ENCODE data around the gene GIT1.

Gene GIT1

DNA sequence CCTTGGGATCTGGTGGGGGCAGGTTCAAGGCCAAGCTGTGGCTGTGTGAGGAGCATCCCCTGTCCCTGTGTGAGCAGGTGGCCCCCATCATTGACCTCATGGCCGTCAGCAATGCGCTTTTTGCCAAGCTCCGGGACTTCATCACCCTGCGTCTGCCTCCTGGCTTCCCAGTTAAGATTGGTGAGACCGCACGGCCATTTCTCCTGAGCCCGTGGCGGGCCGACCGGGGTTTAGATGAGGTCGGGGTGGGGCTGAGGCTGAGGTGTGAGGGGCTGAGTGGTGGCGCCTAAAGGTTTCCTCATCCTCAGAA is 22.6 kb upstream of the GIT1 start:
- DNase-seq (ENCODE audit: low read depth): no peak
- TF ChIP-seq, protein P1, sequence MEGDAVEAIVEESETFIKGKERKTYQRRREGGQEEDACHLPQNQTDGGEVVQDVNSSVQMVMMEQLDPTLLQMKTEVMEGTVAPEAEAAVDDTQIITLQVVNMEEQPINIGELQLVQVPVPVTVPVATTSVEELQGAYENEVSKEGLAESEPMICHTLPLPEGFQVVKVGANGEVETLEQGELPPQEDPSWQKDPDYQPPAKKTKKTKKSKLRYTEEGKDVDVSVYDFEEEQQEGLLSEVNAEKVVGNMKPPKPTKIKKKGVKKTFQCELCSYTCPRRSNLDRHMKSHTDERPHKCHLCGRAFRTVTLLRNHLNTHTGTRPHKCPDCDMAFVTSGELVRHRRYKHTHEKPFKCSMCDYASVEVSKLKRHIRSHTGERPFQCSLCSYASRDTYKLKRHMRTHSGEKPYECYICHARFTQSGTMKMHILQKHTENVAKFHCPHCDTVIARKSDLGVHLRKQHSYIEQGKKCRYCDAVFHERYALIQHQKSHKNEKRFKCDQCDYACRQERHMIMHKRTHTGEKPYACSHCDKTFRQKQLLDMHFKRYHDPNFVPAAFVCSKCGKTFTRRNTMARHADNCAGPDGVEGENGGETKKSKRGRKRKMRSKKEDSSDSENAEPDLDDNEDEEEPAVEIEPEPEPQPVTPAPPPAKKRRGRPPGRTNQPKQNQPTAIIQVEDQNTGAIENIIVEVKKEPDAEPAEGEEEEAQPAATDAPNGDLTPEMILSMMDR (IDR thresholded peaks at IDR 0.05; ENCODE audit: low read depth, low read length, missing control alignments): no peak
- in situ Hi-C loops (cut with HindIII; ENCODE audit: low sequenced_read_pairs): no loop called here
- H3K4me3 ChIP-seq (ENCODE audit: low read depth, low read length): no peak overlapping the region

DNA sequence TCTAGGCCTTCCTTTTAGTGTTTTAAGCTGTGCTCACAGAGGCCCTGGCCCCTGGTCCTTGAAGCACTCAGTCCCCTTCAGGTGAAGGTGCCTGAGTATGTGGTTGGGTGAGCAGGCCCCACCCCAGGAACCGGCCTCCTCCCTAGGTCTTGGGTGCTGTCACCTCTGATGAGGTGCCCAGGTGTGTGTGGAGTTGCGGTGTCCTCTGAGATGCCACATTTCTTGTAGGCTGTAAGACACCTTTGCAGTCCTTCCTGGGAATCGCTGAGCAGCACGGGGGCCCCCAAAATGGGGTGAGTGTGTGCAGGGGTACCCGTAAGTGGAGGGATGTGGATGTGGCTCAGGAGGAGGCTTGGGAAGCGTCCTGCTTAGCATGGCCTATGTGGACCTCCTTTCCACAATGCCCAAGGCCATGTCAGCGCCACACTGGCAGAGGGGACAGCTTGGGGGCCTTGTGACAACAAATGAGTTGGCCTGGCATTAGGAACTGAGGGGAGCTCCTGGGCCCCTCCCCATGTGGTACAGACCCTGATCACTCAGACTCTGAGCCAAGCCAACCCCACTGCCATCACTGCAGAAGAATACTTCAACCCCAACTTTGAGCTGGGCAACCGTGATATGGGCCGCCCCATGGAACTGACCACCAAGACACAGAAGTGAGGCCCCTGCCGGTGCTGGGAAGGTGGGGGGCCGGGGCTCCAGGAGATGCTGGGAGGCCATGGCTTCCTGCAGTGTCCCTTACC is 22.1 kb upstream of the GIT1 start:
- TF ChIP-seq, protein P1 (IDR thresholded peaks at IDR 0.05; ENCODE audit: low read depth, low read length, missing control alignments): no peak
- H3K4me3 ChIP-seq (ENCODE audit: low read depth, low read length): no peak overlapping the region
- no peak for DNase-seq (ENCODE audit: low read depth)
- in situ Hi-C loops (cut with HindIII; ENCODE audit: low sequenced_read_pairs): no loop called here

DNA sequence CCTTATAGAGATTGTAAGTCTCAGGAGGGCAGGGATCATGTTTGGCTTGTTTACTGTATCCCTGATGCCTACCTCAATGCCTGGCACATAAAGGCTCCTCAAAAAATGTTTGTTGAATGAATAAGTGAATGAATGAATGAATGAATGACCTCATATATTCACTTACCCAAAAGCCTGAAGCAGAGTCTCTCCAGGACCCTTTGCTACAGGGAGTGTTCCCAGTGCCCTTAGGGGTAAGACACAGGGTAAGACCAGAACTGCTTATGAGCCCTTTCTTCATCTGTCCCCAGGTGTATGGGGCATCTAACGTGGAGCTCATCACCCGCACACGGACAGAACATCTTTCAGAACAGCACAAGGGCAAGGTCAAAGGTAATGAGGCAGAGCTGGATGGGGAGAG is 20.9 kb upstream of the GIT1 start:
- in situ Hi-C loops (cut with HindIII; ENCODE audit: low sequenced_read_pairs): no loop called here
- no peak for DNase-seq (ENCODE audit: low read depth)
- H3K4me3 ChIP-seq (ENCODE audit: low read depth, low read length): no peak overlapping the region
- TF ChIP-seq, protein P1 (IDR thresholded peaks at IDR 0.05; ENCODE audit: low read depth, low read length, missing control alignments): no peak

DNA sequence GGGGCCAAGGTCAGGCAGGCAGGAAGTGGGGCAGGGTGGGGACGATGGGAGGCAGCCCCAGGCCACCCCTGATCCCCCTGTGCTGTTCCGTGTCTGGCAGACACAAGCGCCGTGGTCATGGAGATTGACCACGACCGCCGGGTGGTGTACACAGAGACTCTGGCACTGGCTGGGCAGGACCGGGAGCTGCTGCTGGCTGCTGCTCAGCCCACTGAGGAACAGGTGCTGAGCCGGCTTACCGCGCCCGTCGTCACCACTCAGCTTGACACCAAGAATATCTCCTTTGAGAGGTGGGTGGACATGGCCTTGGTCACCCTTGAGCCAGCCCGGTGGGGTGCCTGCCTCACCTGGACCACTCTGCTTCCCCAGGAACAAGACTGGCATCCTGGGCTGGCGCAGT is 19.5 kb upstream of the GIT1 start:
- H3K4me3 ChIP-seq (ENCODE audit: low read depth, low read length): no peak overlapping the region
- TF ChIP-seq, protein P1 (IDR thresholded peaks at IDR 0.05; ENCODE audit: low read depth, low read length, missing control alignments): no peak
- in situ Hi-C loops (cut with HindIII; ENCODE audit: low sequenced_read_pairs): no loop called here
- no peak for DNase-seq (ENCODE audit: low read depth)

DNA sequence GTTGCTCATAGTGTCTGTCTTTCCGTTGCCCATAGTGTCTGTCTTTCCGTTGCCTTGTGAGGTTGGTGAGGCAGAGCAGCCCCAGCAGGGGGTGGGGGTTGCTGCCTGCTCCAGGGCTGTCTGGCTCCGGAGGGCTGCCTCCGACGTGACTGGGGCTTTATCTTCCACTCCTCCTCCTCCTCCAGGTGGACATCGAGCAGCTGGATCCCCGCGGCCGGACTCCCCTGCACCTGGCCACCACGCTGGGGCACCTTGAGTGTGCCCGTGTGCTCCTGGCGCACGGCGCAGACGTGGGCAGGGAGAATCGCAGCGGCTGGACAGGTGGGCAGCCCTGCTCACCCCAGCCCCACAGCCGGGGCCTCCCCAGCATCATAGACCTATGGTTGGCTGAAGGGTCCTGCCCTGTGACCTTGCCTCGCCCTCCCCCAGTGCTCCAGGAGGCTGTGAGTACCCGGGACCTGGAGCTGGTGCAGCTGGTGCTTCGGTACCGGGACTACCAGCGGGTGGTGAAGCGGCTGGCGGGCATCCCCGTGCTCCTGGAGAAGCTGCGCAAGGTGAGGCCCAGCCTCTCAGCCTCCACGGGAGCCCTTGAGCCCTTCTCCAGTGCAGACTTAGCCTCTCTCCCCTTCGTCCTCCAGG is 18.2 kb upstream of the GIT1 start:
- TF ChIP-seq, protein P1 (IDR thresholded peaks at IDR 0.05; ENCODE audit: low read depth, low read length, missing control alignments): no peak
- in situ Hi-C loops (cut with HindIII; ENCODE audit: low sequenced_read_pairs): no loop called here
- no peak overlapping the region for H3K4me3 ChIP-seq (ENCODE audit: low read depth, low read length)
- DNase-seq (ENCODE audit: low read depth): no peak

DNA sequence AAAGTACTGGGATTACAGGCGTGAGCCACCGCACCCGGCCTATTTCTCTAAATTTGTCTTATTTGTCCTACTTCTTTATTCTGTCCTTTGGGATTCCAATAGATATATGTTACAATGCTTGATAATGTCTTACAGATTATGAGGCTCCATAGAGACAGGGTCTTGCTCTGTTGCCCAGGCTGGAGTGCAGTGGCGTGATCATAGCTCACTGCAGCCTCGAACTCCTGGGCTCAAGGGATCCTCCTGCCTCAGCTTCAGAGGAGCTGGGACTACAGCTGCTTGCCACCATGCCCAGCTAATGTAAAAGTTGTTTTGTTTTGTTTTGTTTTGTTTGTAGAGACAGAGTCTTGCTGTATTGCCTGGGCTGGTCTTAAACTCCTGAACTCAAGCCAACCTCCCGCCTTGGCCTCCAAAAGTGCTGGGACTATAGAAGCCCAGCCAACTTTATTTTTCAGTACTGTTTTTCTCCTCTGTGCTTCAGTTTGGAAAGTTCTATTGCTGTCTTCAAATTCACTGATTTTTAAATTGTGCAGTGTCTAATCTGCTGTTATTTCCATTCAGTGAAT is 13.7 kb upstream of the GIT1 start:
- no peak overlapping the region for H3K4me3 ChIP-seq (ENCODE audit: low read depth, low read length)
- no peak for DNase-seq (ENCODE audit: low read depth)
- in situ Hi-C loops (cut with HindIII; ENCODE audit: low sequenced_read_pairs): no loop called here
- TF ChIP-seq, protein P1 (IDR thresholded peaks at IDR 0.05; ENCODE audit: low read depth, low read length, missing control alignments): no peak
